Transverse colon (tissue), 4 donors: ENCODE data around the gene FAM241B. TPM values are rescaled to one million over a fixed set of nuclear protein-coding genes. Genes with fewer than 3 reads are reported as not detected.

ENCODE experiments used
- DNase-seq: peaks from one replicate; pipeline ENCODE4 v3.0.0-alpha.2; 2019
- H3K27ac ChIP-seq, 4 donors: fragments of 200-600 bp; sonication (generic); 2 replicates each; pipeline ENCODE4 v1.5.1; 2016 to 2018; ENCODE audit warnings: inconsistent platforms in 4 of 4
- H3K27me3 ChIP-seq: fragments of 200-600 bp; sonication (generic); 2 replicates; pipeline ENCODE4 v1.5.1; 2017; ENCODE audit warnings: inconsistent platforms
- H3K36me3 ChIP-seq, 4 donors: fragments of 200-600 bp; sonication (generic); 2 replicates each; pipeline ENCODE4 v1.5.1; 2017 to 2019; ENCODE audit warnings: inconsistent platforms in 4 of 4
- H3K4me1 ChIP-seq, 4 donors: fragments of 200-600 bp; sonication (generic); 2 replicates each; pipeline ENCODE4 v1.5.1; 2017 to 2020; ENCODE audit warnings: inconsistent platforms in 4 of 4
- H3K4me3 ChIP-seq, 4 donors: fragments of 200-600 bp; sonication (generic); 1 replicate in 1 of 4; 2 replicates in 3 of 4; pipeline versions ENCODE4 v1.5.1 to v1.6.1; 2017 to 2019; ENCODE audit warnings: inconsistent platforms in 4 of 4
- H3K9me3 ChIP-seq, 2 donors: fragments of 200-600 bp; sonication (generic); 2 replicates each; pipeline ENCODE4 v1.5.1; 2017 to 2019; ENCODE audit warnings: inconsistent platforms in 2 of 2
- CTCF ChIP-seq, 5 experiments: fragments of 200-600 bp in 3 of 5; fragments of 450-650 bp in 2 of 5; sonication (generic) in 3 of 5; IDR thresholded peaks; 1 replicate in 2 of 5; 2 replicates in 3 of 5; pipeline ENCODE4 v1.5.1; 2016 to 2017; ENCODE audit warnings: antibody characterized with exemption in 5 of 5, inconsistent platforms in 3 of 5, mild to moderate bottlenecking in 2 of 5, moderate library complexity in 1 of 5
- EP300 ChIP-seq: sonication (generic); formaldehyde crosslinking; IDR thresholded peaks from one replicate; pipeline ENCODE4 v1.6.1; 2017; ENCODE audit warnings: antibody characterized with exemption, low read depth
- POLR2A ChIP-seq: fragments of 450-650 bp; IDR thresholded peaks from one replicate; pipeline ENCODE4 v1.6.1; 2016; ENCODE audit warnings: antibody characterized with exemption, mild to moderate bottlenecking, moderate library complexity
- POLR2AphosphoS5 ChIP-seq, 3 donors: sonication (generic); formaldehyde crosslinking; IDR thresholded peaks; one replicate each; pipeline ENCODE4 v1.6.1; 2016; ENCODE audit warnings: antibody characterized with exemption in 3 of 3
- WGBS, 2 donors: methylation state at CpG; one replicate each; pipeline ENCODE4 v1.1.5; 2018; ENCODE audit warnings: low coverage in 1 of 2; 5-methylcytosine and 5-hydroxymethylcytosine counted together
- in situ Hi-C, 4 donors: fragments of 200-750 bp; cut with MboI; loops; one replicate each; pipeline versions ENCODE4 v1.15.0 to v1.15.1; 2017; ENCODE audit warnings: low sequenced_read_pairs in 3 of 4, low pct_ligation_motif_present in 1 of 4, low pct_unique_long_range_greater_than_20kb in 1 of 4
- intact Hi-C: fragments of 100-400 bp; cut with DNase I; formaldehyde crosslinking; loops from one replicate; pipeline ENCODE4 v1.15.1; 2023; ENCODE audit warnings: low total_unique reads
- total RNA-seq, 4 donors: library from RNA; depleted of rRNA; stranded (reverse); fragments of >200 nt; gene quantifications; one replicate each; pipeline ENCODE4 v1.1.0, GENCODE V29; 2016

The FAM241B gene
- total RNA-seq, 4 donors from 2014 or later, result 0.95 to 1.4 TPM; not detected in 2

GRCh38 chr10:69645296-69646184, 15.5 kb downstream of the FAM241B start:
- in situ Hi-C loops, result loop anchor here in 3 of 4 donors (25.0 kb wide), 4 partner anchors 133 to 408 kb away; partner anchors contain the start of gene TACR2 (in 2 of the 3)
- intact Hi-C loops, result no loop called here
- no peak for TF ChIP-seq EP300
- no peak for TF ChIP-seq POLR2AphosphoS5 (IDR thresholded peaks at IDR 0.05)
- no peak for TF ChIP-seq POLR2A
- TF ChIP-seq CTCF (IDR thresholded peaks at IDR 0.05), result no peak
- H3K27ac ChIP-seq, result no peak overlapping the region
- H3K4me1 ChIP-seq, result no peaks in the 10 kb centered on the region
- no peaks in the 10 kb centered on the region for H3K9me3 ChIP-seq
- DNase-seq, result no peak
- H3K4me3 ChIP-seq, result no peak overlapping the region
- H3K36me3 ChIP-seq, result no peaks in the 10 kb centered on the region
- peaks cover 8% of the 10 kb centered on the region for H3K27me3 ChIP-seq
- WGBS, 2 donors, result 89 to 92% methylated on average over 8 to 24 of the region's 24 CpGs

GRCh38 chr10:69646185-69647060, 16.4 kb downstream of the FAM241B start:
- no peak for DNase-seq
- Histone ChIP-seq H3K4me1 (no peaks in the 10 kb centered on the region), H3K36me3 (no peaks in the 10 kb centered on the region), H3K9me3 (no peaks in the 10 kb centered on the region), H3K4me3 (no peak overlapping the region), H3K27ac (no peak overlapping the region), H3K27me3 (peaks cover 8% of the 10 kb centered on the region)
- WGBS, 2 donors, result 70 to 72% methylated on average over 5 to 11 of the region's 11 CpGs
- in situ Hi-C loops (loop anchor here in 3 of 4 donors (25.0 kb wide), 4 partner anchors 134 to 409 kb away; partner anchors contain the start of gene TACR2 (in 2 of the 3)), intact Hi-C loops (no loop called here)
- no peak for TF ChIP-seq EP300
- TF ChIP-seq POLR2A, result no peak
- TF ChIP-seq POLR2AphosphoS5 (IDR thresholded peaks at IDR 0.05), result no peak
- TF ChIP-seq CTCF (IDR thresholded peaks at IDR 0.05), result no peak

- no peak for TF ChIP-seq POLR2AphosphoS5 (IDR thresholded peaks at IDR 0.05)
- TF ChIP-seq POLR2A, result no peak
- TF ChIP-seq CTCF (IDR thresholded peaks at IDR 0.05), result no peak
- no peak for TF ChIP-seq EP300
- in situ Hi-C loops (loop anchor here in 3 of 4 donors (25.0 kb wide), 4 partner anchors 135 to 410 kb away; partner anchors contain the start of gene TACR2 (in 2 of the 3)), intact Hi-C loops (no loop called here)
These were observed 17.1 kb downstream of the FAM241B start for GRCh38 chr10:69647126-69647525.

GRCh38 chr10:69647819-69648218, 17.8 kb downstream of the FAM241B start:
- intact Hi-C loops (no loop called here), in situ Hi-C loops (loop anchor here in 3 of 4 donors (25.0 kb wide), 4 partner anchors 136 to 411 kb away; partner anchors contain the start of gene TACR2 (in 2 of the 3))
- DNase-seq, result no peak
- TF ChIP-seq CTCF (IDR thresholded peaks at IDR 0.05) (no peak), POLR2A (no peak), EP300 (no peak), POLR2AphosphoS5 (IDR thresholded peaks at IDR 0.05) (no peak)
- Histone ChIP-seq H3K27me3 (peaks cover 8% of the 10 kb centered on the region), H3K4me3 (no peak overlapping the region), H3K36me3 (no peaks in the 10 kb centered on the region), H3K4me1 (no peaks in the 10 kb centered on the region), H3K27ac (no peak overlapping the region), H3K9me3 (no peaks in the 10 kb centered on the region)
- 67 to 100% methylated on average over 2 to 4 of the region's 4 CpGs for WGBS, 2 donors

More at GRCh38 chr10:69647126-69647525, 17.1 kb downstream of the FAM241B start:
- no peak for DNase-seq
- no peaks in the 10 kb centered on the region for H3K9me3 ChIP-seq
- H3K27me3 ChIP-seq, result peaks cover 8% of the 10 kb centered on the region
- H3K27ac ChIP-seq, result no peak overlapping the region
- no peaks in the 10 kb centered on the region for H3K4me1 ChIP-seq
- WGBS, 2 donors, result 85 to 88% methylated on average over 6 of the region's 6 CpGs
- H3K36me3 ChIP-seq, result no peaks in the 10 kb centered on the region
- no peak overlapping the region for H3K4me3 ChIP-seq
